ENCODE measurements around the gene TTC9C.
A peak's percentile ranks its signal among the peaks of the same experiment; 100 is the strongest.
"Not testable (repeated sequence)": the region's sequence is repeated elsewhere in the genome, so short reads cannot be mapped to it uniquely, and the experiment has no call there.

TTC9C gene

DNA sequence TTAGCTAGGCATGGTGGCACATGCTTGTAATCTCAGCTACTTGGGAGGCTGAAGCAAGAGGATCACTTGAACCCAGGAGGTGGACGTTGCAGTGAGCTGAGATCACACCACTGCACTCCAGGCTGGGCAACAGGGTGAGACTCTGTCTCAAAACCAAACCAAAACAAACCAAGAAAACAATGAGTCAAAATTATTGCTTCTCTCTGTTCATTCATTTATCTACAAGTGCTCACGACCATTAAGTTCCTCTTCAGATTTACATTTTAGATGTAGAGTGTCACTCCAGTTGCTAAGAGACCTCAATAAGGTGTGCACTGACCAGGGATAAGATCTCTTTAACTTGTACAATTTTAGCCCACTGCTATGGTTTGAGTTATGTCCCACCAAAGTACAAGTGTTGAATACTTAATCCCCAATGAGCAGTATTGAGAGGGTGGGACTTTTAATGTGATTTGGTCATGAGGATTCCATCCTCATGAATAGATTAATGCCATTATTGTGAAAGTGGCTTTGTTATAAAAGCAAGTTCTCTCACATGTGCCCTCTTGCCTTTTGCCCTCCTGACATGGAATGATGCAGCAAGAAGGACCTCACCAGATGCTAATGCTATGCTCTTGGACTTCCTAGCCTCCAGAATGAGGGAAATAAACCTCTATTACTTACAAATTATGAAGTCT is 8.8 kb upstream of the TTC9C start:
- no peaks in the 10 kb centered on the region for H3K27me3 Mint-ChIP-seq
- peak overlapping the region; percentile 41 for H3K27ac Mint-ChIP-seq
- no peak overlapping the region for H3K4me3 Mint-ChIP-seq
- DNase-seq (ENCODE audit: low spot score in 2 of 2) (no peak), ATAC-seq (ENCODE audit: low read depth) (no peak)
- no peaks in the 10 kb centered on the region for H3K9me3 Mint-ChIP-seq
- H3K4me1 Mint-ChIP-seq = peaks cover 23% of the 10 kb centered on the region
- H3K36me3 Mint-ChIP-seq = peaks cover 51% of the 10 kb centered on the region

DNA sequence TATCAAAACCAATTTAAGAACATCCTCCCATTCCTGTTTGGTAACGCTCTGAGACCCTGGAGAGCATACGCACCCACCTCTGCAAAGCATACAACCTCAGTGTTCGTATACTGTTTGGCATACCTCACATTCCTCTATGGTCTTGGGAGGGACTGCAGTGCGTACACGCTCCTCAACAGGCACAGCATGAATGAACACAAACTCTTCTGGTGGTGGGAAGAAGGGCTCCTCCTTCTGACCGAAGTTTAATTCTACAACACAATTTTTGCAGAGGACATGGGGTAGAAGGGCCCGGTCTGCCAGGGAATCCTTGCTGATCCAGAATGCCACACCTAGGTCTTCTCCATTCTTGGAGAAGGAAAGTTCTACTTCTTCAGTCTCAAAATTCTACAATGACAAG is 6.3 kb upstream of the TTC9C start:
- no peak overlapping the region for H3K4me3 Mint-ChIP-seq
- H3K4me1 Mint-ChIP-seq = peaks cover 30% of the 10 kb centered on the region
- no peaks in the 10 kb centered on the region for H3K27me3 Mint-ChIP-seq
- ATAC-seq (ENCODE audit: low read depth) (no peak), DNase-seq (ENCODE audit: low spot score in 2 of 2) (no peak)
- no peak overlapping the region for H3K27ac Mint-ChIP-seq
- H3K9me3 Mint-ChIP-seq = no peaks in the 10 kb centered on the region
- H3K36me3 Mint-ChIP-seq = peaks cover 49% of the 10 kb centered on the region

DNA sequence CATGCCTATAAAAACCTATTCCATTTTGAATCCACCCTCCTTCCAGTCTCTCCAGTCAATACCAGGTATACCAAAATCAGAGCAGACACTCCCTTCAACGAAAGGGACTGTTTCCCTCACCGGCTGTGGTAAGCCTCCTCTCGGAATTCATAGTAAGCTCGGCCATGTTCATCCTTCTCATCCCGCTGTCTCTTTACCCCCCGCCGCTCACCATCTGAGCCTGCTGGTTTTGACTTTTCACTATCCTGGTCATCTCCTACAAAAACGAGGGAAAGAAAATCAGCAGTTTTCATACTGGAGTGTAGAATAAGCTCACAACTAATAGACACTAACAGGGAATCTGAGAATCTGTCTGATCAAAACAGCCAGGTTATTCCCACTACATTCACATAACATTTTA is 4.1 kb upstream of the TTC9C start:
- DNase-seq (ENCODE audit: low spot score in 2 of 2) = no peak
- no peak for ATAC-seq (ENCODE audit: low read depth)
- H3K27ac Mint-ChIP-seq = peak overlapping the region; percentile 18
- H3K36me3 Mint-ChIP-seq = peaks cover 43% of the 10 kb centered on the region
- H3K4me3 Mint-ChIP-seq = peak overlapping the region; percentile 33
- H3K27me3 Mint-ChIP-seq = no peaks in the 10 kb centered on the region
- H3K4me1 Mint-ChIP-seq = peaks cover 32% of the 10 kb centered on the region
- H3K9me3 Mint-ChIP-seq = no peaks in the 10 kb centered on the region

DNA sequence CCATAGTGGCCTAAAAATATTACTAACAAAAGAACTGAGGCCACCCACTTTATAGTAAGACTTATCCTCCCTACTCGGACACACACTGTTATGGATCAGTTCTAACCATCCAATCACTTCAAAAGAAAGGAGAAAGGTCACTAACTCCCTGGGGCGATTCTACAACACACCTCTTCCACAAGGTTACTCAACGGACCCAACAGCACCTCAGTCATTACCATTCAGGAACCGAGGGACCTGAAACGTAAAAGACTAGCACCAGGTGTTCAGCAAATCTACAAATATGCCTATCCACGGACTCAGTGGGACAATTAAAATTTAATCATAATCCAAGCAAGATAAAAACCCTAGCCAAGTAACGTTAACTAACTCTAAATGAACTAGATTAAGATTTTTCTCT is 2.6 kb upstream of the TTC9C start:
- Mint-ChIP-seq H3K4me1 (peaks cover 27% of the 10 kb centered on the region), H3K4me3 (peak overlapping the region; percentile 94), H3K9me3 (no peaks in the 10 kb centered on the region), H3K27ac (peak overlapping the region; percentile 96), H3K27me3 (no peaks in the 10 kb centered on the region), H3K36me3 (peaks cover 36% of the 10 kb centered on the region)
- no peak for ATAC-seq (ENCODE audit: low read depth)
- no peak for DNase-seq (ENCODE audit: low spot score in 2 of 2)

DNA sequence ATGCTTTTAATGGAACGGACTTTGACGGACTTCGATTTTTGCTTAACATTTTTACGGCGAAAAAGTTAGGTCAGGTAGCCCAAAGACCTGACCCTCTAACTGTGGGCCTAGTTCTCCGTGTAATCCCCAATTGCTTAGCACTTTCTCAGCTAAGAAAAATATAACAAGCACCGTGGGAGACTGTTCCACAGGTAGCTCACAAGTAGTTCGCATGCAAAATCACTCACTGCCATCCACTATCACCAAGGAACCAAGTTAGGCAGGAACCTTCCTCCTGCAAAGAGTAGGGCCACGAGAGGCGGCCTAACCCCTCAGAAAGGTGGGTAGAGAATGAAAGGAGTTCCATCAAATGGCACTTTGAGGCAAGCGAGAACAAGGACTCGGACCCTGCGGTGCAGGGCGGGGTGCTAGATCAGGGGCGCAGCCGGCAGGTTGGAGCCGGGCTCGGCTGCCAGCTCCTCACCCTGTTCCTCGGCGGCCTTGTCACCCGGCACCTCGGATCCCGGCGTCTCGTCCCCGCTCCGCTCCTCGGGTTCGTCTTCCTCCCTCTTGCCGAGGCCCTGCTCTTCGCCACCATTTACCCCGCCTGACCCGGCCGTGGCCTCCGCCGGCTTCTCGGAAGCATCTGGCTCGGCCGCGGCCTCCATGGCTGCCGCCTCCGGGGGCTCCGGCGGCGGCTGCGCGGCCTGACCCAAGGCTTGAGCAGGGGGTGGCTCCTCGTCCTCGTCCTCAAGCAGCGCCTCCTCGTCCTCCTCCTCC is 2.0 kb upstream of the TTC9C start:
- ATAC-seq (ENCODE audit: low read depth) = no peak
- no peaks in the 10 kb centered on the region for H3K27me3 Mint-ChIP-seq
- H3K9me3 Mint-ChIP-seq = no peaks in the 10 kb centered on the region
- H3K4me3 Mint-ChIP-seq = peak overlapping the region; percentile 94
- peak overlapping the region; percentile 96 for H3K27ac Mint-ChIP-seq
- peaks cover 27% of the 10 kb centered on the region for H3K4me1 Mint-ChIP-seq
- peaks cover 31% of the 10 kb centered on the region for H3K36me3 Mint-ChIP-seq
- no peak for DNase-seq (ENCODE audit: low spot score in 2 of 2)

DNA sequence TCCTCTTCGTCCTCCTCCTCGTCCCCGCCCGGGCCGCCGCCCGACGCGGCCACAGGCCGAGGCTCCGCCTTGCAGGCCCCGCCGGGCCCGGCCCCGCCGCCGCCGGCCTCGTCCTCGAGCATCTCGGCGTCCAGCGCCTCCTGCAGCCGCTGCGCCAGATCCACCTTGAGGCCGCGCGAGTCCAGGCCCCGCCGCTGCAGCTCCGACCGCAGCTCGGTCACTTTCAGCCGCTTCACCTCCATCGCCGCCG is 1.4 kb upstream of the TTC9C start:
- DNase-seq (ENCODE audit: low spot score in 2 of 2) = no peak
- peak overlapping the region; percentile 96 for H3K27ac Mint-ChIP-seq
- H3K9me3 Mint-ChIP-seq = no peaks in the 10 kb centered on the region
- no peaks in the 10 kb centered on the region for H3K27me3 Mint-ChIP-seq
- ATAC-seq (ENCODE audit: low read depth) = peak; percentile 1
- peaks cover 26% of the 10 kb centered on the region for H3K36me3 Mint-ChIP-seq
- H3K4me3 Mint-ChIP-seq = peak overlapping the region; percentile 94
- H3K4me1 Mint-ChIP-seq = peaks cover 27% of the 10 kb centered on the region

DNA sequence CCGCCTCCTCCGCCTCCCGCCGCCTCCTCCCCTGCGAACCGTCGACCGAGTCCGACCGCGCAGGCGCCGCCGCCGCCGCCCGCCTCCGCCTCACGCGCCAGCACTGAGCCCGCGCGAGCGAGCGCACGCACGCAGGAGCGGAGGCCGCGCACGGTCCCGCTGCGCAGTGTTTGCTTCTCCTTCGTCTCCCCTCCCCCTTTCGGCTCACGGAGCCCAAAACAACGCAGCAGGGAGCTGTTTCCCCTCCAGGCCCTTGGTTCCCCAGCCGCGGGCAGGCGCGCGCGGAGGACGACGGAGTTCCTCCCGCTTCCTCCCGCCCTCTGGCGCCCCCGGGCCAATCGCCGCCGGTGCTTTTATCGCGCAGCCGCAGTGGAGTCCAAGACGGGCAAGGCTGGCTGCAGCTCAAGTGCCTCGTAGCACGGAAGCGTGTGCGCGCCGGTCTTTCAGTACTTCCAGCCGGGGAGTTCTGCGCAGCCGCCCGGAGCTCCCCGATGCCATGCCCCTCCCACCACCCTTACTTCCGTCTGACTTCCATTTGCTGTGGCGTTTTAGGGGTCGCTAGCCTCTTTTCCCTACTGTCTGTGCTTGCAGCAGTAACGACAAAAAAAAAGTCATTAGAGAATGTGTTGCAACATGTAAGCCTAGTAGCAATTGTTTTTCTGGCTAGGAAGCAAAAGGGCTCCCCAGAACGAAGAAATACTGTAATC is 968 bp upstream of the TTC9C start, which contains the start of gene HNRNPUL2:
TSS of gene HNRNPUL2 (minus strand) at position 293 of the 707 bp plus-strand sequence. CDS start 301 bp downstream, outside the sequence.
- Mint-ChIP-seq H3K4me3 (peak within 1 kb of the TSS; percentile 94), H3K36me3 (peaks cover 22% of the 10 kb centered on the region), H3K4me1 (peaks cover 27% of the 10 kb centered on the region), H3K27ac (peak within 1 kb of the TSS; percentile 96), H3K9me3 (no peaks in the 10 kb centered on the region), H3K27me3 (no peaks in the 10 kb centered on the region)
- peak; percentile 76 for ATAC-seq (ENCODE audit: low read depth)
- peak; percentile 95 to 97 for DNase-seq (ENCODE audit: low spot score in 2 of 2)

DNA sequence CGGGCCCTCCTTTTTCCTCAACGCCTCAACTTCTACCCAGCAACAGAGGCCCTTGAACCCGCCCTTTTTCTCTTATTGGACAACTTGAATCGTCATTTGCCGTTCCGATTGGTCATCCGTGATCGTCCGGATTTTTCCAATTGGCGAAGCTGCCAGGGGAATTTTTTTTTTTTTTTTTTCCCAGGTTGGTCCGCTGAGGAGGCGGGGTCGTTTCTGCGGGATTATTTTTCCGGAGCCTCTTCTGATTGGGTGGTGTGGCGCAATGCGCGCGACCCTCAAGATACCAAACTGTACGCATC is 465 bp upstream of the TTC9C start:
- peak in 1 of 2 donors; percentile 84 for DNase-seq (ENCODE audit: low spot score in 2 of 2)
- Mint-ChIP-seq H3K4me1 (peaks cover 24% of the 10 kb centered on the region), H3K36me3 (peaks cover 18% of the 10 kb centered on the region), H3K9me3 (no peaks in the 10 kb centered on the region), H3K4me3 (peak overlapping the region; percentile 94), H3K27me3 (no peaks in the 10 kb centered on the region), H3K27ac (peak overlapping the region; percentile 96)
- peak; percentile 57 for ATAC-seq (ENCODE audit: low read depth)

DNA sequence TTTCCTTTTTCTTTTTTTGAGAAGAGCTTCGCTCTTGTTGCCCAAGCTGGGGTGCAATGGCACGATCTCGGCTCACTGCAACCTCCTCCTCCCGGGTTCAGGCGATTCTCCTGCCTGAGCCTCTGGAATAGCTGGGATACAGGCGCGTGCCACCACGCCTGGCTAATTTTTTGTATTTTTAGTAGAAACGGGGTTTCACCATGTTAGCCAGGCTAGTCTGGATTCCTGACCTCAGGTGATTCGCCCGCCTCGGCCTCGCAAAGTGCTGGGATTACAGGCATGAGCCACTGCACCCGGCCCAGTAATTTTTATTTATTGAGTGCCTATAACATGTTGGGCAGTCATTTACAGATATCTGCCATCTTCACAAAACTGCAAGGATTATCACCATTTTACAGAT is 1.8 kb downstream of the TTC9C start:
- Mint-ChIP-seq H3K4me1 (peaks cover 14% of the 10 kb centered on the region), H3K27ac (peak overlapping the region; percentile 62), H3K36me3 (peaks cover 15% of the 10 kb centered on the region), H3K4me3 (peak overlapping the region; percentile 94)
- not testable (repeated sequence) for H3K9me3 Mint-ChIP-seq; H3K27me3 Mint-ChIP-seq; DNase-seq (ENCODE audit: low spot score in 2 of 2); ATAC-seq (ENCODE audit: low read depth)

DNA sequence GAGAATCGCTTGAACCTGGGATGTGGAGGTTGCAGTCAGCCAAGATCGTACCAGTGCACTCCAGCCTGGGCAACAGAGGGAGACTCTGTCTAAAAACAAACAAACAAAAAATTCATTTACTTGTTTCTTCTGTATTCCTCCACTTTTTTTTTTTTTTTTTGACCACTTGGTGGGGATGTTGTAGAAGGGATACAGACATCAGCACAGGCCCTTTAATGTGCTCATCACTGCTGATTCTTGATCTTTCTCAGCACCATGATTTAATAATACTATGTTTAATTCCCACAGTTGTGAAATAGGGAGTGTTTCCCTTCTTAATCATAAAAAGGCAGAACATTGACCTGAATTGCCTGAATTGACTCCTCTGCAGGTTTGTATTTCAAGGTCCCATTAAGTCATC is 4.5 kb downstream of the TTC9C start:
- H3K36me3 Mint-ChIP-seq = peaks cover 6% of the 10 kb centered on the region
- no peaks in the 10 kb centered on the region for H3K9me3 Mint-ChIP-seq
- no peak overlapping the region for H3K4me3 Mint-ChIP-seq
- DNase-seq (ENCODE audit: low spot score in 2 of 2) = no peak
- ATAC-seq (ENCODE audit: low read depth) = no peak
- H3K4me1 Mint-ChIP-seq = peaks cover 7% of the 10 kb centered on the region
- no peak overlapping the region for H3K27ac Mint-ChIP-seq
- no peaks in the 10 kb centered on the region for H3K27me3 Mint-ChIP-seq

DNA sequence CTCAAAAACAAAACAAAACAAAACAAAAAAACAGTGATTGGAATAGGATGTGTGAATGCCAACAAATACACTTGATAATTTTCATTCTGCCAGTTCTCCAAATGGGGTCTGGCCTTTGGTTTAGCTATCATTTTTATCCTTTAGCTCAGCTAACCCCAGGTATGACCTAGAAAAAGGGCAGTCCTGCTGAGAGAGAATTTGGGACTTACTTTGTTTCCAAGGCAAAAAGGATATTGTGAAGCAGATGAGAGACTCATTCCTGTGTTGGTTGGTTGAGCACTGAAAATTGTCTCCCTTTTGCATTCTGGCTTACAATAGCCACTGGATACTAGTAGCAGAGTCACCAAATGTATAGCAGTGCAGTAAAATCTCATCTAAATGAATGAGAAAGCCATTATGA is 8.9 kb downstream of the TTC9C start:
- Mint-ChIP-seq H3K27me3 (no peaks in the 10 kb centered on the region), H3K4me1 (peaks cover 2% of the 10 kb centered on the region), H3K9me3 (no peaks in the 10 kb centered on the region)

DNA sequence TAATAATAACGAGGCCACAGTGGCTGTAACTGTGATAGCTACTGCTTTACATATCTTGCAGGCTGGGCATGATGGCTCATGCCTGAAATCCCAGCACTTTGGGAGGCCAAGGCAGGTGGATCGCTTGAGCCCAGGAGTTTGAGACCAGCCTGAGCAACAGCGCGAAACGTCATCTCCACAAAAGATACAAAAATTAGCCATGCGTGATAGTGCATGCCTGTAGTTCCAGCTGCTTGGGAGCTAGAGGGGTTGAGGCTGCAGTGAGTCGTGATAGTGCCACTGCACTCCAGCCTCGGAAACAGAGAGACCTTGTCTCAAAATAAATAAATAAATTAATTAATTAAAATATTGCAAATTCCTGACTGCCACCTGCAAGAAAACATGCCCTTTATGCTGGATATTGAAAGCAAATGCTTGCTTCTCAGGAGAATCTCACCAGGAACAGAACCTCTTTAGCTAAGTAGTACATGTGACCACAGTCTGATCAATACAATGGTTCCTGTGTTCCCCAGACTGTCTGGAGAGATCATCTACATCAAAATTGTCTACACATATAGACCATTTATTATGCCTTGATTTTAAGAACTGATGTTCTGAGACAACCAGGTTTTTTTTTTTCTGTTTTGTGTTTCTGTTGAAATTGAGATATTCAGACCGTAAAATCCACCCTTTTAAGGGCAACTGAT is 19.3 kb downstream of the TTC9C start:
- peaks cover 8% of the 10 kb centered on the region for H3K4me1 Mint-ChIP-seq
- H3K27me3 Mint-ChIP-seq = no peaks in the 10 kb centered on the region
- no peaks in the 10 kb centered on the region for H3K9me3 Mint-ChIP-seq
- ATAC-seq (ENCODE audit: low read depth) (no peak), DNase-seq (ENCODE audit: low spot score in 2 of 2) (no peak)
- peaks cover 9% of the 10 kb centered on the region for H3K36me3 Mint-ChIP-seq
- H3K27ac Mint-ChIP-seq = no peak overlapping the region
- no peak overlapping the region for H3K4me3 Mint-ChIP-seq

More for the DNA sequence above, 8.9 kb downstream of the TTC9C start:
- Mint-ChIP-seq H3K4me3 (no peak overlapping the region), H3K36me3 (peaks cover 10% of the 10 kb centered on the region), H3K27ac (no peak overlapping the region)
- DNase-seq (ENCODE audit: low spot score in 2 of 2) (no peak), ATAC-seq (ENCODE audit: low read depth) (no peak)

DNA sequence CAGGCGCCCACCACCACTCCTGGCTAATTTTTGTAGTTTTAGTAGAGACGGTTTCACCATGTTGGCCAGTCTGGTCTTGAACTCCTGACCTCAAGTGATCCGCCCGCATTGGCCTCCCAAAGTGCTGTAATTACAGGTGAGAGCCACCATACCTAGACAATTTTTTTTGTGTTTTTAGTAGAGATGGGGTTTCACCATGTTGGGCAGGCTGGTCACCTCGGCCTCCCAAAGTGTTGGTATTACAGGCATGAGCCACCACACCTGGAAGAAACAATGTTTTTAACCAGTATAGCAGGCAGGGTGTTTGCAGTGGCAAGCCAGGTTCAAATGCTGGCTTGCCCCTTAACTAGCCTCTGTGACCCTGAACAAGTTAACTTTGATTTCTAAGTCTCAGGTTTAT is 21.6 kb downstream of the TTC9C start:
- DNase-seq (ENCODE audit: low spot score in 2 of 2); H3K27ac Mint-ChIP-seq; ATAC-seq (ENCODE audit: low read depth); H3K9me3 Mint-ChIP-seq; H3K4me3 Mint-ChIP-seq; H3K27me3 Mint-ChIP-seq; H3K36me3 Mint-ChIP-seq: not testable (repeated sequence)
- H3K4me1 Mint-ChIP-seq = peaks cover 14% of the 10 kb centered on the region

DNA sequence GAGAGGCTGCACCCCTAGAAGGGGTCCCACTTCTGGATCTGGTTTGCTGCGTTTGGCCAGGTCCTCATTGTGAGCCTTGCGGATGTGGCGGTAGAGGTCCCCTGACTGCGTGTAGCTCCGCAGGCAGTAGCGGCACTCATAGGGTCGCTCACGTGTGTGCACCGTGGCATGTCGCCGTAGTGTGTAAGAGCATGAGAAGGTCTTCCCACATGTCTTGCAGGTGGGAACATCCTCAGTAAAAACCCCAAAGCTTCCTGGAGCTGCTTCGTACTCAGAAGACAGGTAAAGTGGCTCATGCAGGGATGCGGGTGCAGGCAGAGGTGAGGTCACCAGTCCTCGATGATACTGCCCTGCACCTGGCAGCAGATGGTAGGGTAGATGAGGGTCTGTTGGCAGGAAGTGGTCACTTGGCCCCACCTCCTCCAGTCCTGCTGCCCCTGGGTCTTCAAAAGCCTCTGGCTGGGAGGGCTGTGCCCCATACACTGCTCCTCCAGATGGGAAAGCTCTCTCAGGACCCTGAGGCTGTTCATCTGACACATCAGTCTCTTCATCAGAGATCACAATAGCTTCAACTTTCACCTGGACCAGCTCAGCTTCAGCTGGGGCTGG is 24.0 kb downstream of the TTC9C start:
- Mint-ChIP-seq H3K4me1 (peaks cover 14% of the 10 kb centered on the region), H3K27me3 (no peaks in the 10 kb centered on the region), H3K4me3 (no peak overlapping the region), H3K9me3 (no peaks in the 10 kb centered on the region), H3K36me3 (peaks cover 9% of the 10 kb centered on the region), H3K27ac (no peak overlapping the region)
- DNase-seq (ENCODE audit: low spot score in 2 of 2) = no peak
- no peak for ATAC-seq (ENCODE audit: low read depth)

Data from memory B cell (primary cell).